ENCODE data around the gene PTPRK. TPM values are rescaled to one million over a fixed set of nuclear protein-coding genes. Genes with fewer than 3 reads are reported as not detected.

Gene PTPRK
- total RNA-seq, 1 donor from 2014 or later: 67.1 TPM

DNA sequence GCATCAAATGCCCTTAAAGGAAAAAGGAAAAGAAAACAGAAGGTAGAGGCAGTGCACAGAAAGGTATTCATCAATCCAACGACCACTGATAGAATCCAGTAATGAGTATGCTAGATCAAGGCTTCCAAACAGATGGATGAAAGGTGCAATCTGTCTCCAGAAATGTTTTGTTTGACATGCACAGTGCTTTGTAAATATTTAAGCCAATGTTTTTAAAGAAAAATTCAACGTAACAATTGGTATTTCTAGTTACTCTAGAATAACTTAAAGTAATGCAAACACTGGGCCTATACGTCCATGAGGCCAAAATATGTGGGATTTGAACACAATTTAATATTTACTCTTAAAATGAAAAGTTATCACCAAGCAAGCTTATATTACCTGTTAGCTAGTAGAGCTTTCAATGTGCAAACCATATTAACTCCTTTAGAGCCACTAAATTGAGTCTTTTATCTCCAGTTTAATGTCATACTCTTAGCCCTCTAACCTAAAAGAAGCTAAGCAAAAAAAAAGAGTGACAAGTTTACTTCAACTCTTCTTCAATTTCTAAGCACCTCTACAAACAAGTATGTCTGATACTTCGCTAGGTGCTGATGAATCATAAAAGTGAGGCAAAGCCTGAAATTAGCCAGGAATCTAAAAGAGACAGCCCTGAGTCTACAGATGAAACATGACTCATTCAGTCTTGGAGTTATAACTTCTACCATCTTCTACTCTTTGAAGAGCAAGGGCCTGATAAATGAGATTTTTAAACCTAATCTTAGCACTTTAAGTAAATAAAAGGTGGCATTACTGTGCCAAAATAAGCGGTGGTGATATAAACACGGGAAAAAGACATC lies 169.8 kb downstream of the PTPRK start:
- no peak for DNase-seq (ENCODE audit: low read depth, low spot score)

DNA sequence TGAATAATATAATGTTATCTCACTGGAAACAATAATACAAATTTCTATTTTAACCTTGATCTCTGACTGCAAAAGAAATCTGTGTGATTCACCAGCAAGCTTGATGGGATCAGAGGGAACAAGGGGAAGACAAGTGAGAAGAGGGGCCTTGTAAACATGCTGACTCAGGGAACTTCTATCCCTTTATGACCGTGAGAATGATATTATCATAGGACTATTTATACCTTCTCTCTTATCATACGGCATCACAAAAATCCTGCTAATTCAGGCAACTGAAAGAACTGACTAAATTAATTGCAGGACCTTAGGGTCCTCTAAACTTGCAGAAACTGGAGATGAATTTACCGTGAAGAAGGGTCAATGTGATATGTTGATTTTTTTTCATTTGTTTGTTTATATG lies 173.3 kb downstream of the PTPRK start:
- DNase-seq (ENCODE audit: low read depth, low spot score): no peak

DNA sequence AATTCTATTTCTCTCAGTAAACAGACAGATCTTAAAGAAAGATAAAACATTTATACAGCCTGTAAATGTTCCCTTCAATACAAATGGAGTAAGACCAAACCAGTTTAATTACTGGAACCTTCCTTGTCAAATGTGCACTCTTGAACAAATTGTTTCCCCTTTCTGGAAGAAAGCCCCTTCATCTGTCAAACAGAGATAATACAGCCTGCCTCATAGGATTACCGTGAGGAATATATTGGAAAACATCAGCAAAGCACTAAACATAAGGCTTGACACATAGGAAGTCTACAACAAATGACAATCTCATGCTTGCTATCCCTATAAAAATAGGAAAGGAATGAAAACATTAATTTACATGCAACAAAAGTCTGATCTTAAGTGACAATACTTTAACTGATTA lies 173.8 kb downstream of the PTPRK start:
- DNase-seq (ENCODE audit: low read depth, low spot score): no peak

DNA sequence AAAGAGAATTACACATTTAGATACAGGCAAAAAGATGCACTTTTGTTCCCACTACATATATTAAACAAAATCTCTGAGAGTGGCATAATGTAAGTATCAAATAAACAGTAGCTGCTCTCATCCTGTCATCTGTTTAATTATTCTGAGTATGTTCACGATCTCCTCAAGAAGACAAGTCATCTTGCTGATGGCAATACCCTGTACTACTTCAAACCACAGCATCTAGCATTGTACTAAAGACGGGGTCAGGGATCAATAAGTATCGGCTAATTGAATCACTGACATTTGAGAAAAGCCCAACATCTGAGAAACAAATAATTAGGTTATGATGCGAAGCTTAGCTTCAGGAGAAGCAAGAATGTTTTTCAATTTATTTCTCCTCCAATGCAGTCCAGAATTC lies 175.1 kb downstream of the PTPRK start:
- no peak for DNase-seq (ENCODE audit: low read depth, low spot score)

DNA sequence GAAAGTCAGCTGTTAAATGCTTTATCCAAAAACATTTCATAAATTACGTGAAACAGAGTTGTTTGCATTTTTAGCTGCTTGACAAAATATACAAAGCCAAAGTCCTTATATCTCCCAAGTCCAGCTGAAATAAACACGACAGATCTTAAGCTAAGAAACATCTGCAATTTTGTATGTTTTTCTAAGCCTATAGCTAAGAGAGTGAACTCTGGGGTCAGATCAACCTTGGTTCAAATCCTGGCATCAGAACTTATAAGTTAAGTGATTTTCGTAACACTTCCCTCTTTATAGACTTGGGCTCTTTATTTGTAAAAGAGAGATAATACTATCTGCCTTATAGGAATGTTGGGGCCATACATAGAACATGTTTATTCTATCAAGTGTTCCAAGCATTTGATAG lies 176.7 kb downstream of the PTPRK start:
- DNase-seq (ENCODE audit: low read depth, low spot score): no peak

DNA sequence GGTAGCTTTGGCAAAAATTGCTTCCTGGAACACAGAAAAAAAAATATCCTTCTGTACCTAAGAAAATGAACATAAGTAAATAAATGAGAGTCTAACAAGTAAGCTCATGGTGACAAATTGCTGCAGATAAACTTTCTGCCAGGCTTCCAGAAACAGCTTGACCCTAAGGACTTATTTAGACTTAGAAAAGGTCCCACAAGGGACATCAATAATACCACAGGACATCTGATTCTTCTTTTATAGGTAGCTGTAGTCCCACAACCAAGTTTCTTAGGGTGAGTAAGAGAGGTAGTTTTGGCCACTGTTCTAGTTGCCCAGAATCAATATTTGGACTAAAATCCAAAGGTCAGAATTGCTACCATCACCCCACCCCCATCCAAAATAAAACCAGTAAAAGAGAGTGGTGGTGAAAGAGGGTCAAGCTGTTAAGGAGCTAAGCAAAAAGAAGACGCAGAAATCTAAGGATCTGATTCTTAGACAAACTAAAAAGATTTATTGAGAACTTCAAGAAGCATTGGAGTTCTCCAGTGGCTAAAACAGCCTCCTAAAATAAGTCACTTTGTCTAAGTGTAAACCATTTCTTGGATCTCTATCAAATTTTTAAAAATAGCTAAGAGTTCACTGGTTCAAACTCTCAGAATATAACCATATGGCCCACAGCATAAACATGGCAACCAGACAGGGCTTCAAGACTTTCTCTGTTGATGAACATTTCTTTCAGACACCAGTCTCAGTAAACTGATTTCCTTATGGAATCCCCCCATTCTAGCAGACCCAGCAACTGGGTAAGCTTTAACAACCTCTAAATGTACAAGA lies 180.6 kb downstream of the PTPRK start:
- no peak for DNase-seq (ENCODE audit: low read depth, low spot score)

DNA sequence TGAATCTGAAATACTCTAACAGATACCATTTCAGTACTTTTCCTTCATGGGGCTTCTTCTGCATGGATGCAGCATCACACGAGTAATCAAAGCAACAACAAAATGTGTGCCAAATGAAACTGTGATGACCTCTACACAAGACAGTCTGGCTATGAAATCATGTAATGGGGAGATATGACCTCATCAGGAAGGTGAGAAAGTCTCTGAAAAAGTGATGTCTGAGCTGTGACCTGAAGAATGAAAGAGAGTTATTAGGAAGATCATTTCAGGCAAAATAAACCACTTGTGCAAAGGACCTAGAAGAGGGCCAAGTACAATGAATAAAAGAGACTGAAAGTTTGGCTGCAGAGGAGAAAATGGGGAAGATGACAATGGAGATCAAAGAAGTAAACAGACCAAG lies 182.8 kb downstream of the PTPRK start:
- DNase-seq (ENCODE audit: low read depth, low spot score): no peak

DNA sequence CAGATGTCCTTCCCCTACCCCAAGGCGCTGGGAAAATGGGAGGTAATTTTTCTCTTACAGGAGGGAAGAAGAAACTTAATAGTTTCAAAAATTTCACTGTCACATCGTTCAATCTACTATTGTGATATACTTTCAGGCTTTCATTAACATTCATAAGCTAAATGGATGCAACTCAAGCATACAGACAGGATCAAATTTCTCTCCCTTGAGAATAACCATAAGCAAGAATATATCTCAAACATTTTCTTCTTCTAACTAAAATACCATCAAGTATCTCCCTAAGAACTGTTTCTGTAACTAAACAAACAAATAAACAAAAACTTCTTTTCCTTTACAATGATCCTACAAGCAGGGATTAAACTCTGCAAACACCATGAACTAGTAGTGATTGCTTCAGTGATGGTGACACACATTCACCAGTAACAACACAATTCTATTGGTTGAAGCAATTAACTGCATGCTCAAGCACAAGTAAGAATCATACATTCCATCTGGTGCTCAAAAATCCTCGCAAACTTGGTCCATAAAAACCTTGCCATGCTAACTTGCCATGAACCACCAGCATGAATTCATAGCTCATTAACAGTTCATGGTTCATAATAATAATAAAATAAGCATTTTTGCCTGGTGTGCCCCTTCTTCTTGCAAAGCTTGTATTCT lies 183.8 kb downstream of the PTPRK start:
- no peak for DNase-seq (ENCODE audit: low read depth, low spot score)

DNA sequence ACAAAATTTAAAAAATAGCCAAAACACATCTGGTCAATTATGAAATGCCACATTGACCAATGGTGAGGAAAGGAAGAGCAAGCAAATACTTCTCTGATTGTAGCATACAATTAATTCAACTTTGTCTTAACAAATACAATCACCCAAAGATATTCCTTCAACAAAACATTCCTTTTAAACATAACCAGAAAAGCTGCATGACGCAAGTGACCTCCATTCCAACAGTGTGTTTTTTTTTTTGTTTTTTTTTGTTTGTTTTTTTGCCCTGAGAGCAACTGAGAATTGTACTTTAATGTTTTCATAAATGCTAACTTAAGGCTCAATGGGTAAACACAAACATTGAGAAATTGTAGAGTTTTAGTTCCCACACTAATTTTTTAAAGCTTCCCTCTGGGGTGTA lies 184.4 kb downstream of the PTPRK start:
- DNase-seq (ENCODE audit: low read depth, low spot score): no peak

DNA sequence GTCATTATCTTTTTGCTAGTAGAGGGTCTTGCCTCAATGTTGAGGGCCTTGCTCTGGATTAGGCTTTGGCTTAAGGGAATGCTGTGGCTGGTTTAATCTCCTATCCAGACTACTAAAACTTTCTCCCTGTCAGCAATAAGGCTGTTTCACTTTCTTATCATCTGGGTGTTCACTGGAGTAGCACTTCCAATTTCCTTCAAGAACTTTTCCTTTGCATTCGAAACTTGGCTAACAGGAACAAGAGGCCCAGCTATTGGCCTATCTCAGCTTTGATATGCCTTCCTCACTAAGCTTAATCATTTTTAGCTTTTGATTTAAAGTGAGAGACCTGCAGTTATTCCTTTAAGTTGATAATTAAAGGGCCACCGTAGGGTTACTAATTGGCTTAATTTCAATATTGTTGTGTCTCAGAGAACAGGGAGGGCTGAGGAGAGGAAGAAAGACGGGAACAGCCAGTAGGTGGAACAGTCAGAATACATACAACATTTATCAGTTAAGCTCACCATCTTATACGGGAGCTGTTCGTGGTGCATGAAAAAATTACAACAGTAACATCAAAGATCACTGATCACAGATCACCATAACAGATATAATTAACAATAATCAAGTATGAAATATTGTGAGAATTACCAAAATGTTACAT lies 186.7 kb downstream of the PTPRK start:
- DNase-seq (ENCODE audit: low read depth, low spot score): no peak

DNA sequence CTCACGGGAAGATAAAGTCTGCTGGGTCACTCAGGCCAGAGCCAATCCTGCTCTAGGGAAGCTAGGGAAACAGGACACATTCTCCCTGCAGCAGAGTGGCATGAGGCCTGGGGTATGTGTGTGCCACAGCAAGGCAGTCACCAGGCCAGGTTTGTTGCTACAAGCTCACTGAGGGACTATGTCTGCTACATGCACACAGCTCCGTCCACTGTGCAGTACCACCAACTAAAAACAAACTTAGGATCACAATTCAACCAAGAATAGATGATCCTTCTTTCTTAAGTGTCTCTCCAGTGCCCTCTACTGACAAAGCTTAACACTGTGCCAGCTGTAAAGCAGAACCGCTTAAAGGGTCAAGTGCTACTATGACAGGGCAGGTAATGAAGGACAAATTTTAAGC lies 192.5 kb downstream of the PTPRK start:
- no peak for DNase-seq (ENCODE audit: low read depth, low spot score)

DNA sequence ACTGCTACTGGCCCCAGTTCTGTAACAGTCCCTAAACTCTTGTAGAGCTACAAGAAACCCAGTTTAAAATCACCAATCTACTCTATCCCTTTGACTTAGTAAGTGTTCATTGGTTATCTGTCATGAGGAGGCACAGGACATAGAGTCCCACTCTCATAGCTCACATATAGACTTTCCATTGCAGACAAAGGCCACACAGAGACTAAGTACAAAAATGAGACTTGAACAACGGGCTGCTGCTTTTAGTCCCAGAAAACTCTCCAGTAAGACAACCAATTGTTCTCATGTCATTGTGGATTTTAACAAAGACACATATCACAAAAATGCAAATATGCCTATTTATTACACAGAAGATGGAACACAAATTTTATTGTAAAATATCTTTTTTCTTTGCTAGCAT lies 197.4 kb downstream of the PTPRK start:
- DNase-seq (ENCODE audit: low read depth, low spot score): no peak

DNA sequence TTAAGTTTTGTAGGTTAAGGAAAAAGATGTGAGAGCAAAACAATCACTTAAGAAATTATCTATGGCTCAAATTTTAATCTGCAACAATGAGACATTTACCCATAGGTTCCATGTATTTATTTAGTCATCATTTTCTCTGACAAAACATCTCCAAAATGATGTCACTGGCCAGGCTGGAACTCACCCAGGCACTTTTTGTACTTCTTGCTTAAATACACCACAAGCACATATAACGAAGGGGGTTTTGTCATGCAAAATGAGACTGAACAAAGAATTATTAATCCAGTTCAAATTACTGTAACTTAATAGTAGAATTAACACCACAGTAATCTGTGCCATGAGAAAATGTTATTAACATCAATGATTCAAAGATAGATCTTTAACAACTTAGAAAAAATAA lies 200.5 kb downstream of the PTPRK start:
- DNase-seq (ENCODE audit: low read depth, low spot score): no peak

DNA sequence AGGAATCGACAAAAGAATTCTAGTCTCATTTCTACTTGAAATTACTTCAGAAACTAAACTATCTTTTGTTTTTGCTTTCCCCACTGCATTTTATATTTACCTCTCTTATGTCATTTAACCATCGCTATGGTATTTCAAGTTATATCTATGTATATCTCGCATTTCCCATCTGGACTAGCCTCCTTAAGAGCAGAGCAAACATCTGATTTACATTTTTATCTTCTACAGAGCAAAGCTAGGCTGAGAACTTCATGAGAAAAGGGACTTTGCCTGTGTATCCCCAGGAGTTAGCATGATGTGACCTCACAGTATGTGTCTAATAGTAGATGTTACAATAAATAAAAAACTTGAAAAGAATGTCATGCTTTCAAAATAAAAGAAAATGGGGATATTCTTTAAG lies 201.2 kb downstream of the PTPRK start:
- DNase-seq (ENCODE audit: low read depth, low spot score): no peak

DNA sequence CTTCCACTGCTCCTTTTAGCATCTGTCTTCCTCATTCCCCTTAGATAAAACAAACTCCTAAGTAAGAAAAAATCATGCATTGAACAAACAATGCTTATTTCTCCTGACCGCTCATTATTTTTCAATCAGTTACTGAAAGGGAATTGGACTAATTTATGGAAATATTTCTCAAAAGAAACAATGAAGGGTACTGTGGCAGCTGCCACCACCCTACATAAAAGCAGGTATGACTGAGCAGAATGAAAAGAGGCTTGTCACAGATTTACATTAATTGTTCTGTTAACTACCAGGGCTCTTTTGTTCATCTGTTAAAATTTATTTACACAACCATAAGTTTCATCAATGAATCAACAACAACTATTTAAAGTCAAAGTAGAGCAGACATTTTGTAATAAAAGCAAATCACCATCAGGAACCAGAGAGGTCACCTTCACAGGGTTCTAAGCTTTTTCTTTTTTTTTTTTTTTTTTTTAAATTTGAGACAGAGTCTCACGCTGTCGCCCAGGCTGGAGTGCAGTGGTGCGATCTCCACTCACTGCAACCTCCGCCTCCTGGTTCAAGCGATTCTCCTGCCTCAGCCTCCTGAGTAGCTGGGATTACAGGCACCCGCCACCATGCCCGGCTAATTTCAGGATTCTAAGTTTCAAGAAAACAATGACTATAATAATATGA lies 204.0 kb downstream of the PTPRK start:
- DNase-seq (ENCODE audit: low read depth, low spot score): no peak

DNA sequence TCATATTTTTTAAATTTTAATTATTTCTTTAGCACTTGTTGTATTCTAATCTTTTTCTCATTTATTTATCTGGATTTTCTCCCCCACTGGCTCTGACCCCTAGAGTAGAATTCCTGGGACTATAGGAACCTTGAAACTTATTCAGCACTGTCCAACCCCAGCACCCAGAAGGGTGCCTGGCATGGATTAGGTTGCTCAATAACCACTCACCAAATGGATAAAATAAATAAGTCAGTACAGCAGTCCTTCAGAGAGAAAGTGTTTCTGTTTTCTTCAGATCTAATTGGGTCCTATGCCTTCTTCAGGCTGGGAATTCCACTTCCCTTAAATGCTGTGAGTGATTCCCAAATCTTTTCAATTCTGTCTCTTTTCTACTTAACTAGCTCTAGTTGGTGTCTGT lies 206.2 kb downstream of the PTPRK start:
- no peak for DNase-seq (ENCODE audit: low read depth, low spot score)

DNA sequence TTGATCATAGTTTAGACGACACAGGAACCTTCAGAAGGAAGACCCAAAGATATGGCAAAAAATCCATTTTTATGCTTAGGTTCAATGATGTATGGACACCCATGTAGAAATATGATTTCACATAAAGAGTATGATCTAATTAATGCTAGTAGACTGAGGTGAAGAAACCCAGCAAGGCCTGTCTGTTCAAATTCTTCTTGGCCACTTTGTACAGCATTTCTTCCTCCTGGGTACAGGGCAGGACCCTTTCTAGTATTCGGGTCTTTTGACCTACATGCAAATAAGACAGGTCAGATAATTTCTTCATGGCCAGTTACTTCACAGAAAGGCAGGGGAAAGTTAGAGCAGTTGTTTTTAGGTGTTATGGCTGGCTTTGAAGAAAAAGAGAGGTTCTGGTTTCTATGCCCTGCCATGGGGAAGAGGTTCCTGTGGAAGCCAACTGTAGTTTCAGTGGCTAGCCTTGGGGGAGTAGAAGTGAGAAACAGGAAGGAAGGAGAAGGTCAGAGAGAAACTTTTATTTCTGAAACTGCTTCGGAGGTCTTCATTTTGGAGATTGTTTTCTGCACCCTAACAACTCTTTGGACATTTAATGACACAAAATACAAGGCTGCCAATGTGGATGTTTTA lies 208.3 kb downstream of the PTPRK start:
- no peak for DNase-seq (ENCODE audit: low read depth, low spot score)

DNA sequence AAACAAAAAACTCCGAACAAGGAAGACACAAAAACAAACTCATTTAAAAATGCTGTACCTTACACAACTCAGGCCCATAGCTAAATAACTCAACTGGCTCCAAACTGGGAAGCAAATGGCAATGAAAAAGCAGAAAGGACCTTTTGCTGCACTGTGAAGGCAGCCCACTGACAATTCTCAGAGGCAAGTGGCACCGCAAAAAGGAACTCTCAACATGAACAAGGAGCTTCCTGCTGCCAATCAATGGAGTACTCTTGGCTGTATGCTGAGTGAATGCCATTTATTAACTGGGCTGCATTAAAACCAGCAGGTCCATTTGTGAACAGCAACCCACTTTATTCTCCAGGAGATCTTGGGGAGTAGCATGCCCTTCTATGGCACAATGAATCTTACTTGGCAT lies 209.9 kb downstream of the PTPRK start:
- DNase-seq (ENCODE audit: low read depth, low spot score): no peak

DNA sequence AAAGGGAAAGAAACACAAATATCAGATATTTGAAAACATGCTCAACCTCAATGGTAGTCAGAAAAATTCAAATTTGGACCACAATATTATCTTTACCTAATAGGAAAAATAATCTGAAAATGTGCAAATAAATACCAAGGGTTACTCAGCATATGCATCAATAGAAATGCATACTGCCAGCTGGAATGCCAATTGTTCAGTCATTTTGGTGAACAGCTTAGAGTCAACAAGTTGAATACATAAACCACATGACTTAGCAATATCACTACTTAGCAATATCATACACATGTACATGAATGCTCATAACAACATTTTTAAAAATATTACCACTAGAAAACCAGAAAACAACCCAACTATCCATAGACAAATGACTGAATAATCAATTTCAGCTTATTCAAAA lies 212.7 kb downstream of the PTPRK start:
- no peak for DNase-seq (ENCODE audit: low read depth, low spot score)

DNA sequence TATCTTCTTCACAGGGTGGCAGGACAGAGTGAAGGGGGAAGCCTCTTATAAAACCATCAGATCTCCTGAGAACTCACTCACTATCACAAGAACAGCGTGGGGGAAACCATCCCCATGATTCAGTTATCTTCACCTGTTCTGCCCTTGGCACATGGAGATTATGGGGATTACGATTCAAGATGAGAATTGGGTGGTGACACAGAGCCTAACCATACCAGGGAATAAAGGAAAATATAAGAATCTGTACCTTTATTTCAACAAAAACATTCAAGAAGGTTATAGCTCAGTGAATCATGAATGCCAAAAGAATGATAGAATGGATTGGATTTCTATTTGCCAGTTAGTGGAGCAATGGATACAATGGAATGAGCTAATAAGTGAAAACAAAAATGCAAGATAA lies 214.4 kb downstream of the PTPRK start:
- DNase-seq (ENCODE audit: low read depth, low spot score): no peak

DNA sequence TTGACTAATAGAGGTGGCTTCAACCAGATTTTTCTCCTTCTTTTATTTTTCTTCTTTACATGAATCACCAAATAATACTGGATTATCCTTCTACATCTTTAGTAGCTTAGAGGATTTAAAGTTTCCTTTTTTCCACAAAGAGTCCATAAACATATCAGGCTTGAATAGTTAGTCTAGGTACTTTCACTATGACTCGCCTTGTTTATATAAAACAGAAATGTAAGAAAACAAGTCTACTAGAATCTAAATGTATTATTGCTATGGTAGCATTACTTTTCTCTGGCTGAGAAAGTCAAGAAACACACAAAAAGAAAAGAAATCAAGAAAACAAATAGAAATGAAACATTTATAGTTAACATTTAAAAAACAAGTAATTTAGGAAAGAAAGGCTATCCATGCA lies 215.2 kb downstream of the PTPRK start:
- no peak for DNase-seq (ENCODE audit: low read depth, low spot score)
